ENCODE data around the gene SEPTIN1. TPM values are rescaled to one million over a fixed set of nuclear protein-coding genes. Genes with fewer than 3 reads are reported as not detected.
A peak's percentile ranks its signal among the peaks of the same experiment; 100 is the strongest.

SEPTIN1 gene
- total and polyA plus RNA-seq, 2 of the 13 experiments (the other 11 are each of a cell fraction or from before 2014, with no cell fraction given) = 0.18 to 0.67 TPM

DNA sequence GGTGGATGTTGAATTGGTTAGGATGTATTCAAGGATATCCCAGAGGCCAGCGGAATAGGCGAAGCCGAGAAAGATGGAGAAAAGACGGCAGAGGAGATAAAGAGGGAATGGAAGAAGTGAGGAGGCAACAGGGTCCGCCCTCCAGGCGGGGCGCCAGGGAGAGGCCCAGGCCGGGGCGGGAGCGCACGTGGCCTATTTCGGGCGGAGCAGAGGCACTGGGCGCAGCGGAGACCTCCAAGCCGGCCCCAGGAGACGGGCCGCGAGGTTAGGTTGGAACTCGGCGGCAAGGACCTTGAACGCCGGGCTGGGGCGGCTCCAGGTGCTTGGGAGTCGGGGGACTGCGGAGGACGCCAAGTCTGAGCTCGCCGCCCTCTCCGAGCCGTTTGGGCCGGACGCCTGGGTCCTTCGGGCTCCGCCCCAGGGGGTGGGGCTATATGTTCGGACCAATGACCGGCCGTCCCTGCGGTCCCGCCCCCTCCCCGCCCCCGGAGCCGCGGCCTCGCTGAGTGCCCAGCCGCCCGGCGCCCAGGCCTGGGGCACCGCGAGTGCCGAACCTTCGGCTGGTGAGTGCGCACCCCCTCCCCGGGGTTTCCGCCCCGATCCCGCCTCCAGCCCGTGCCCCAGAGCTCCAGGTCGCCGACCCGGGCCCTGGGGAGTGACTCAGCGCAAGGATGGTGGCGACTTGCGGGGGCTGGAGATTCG, 24.9 kb upstream of the SEPTIN1 start, which contains the start of gene ZNF771 (continued):
- TF ChIP-seq, protein P1, sequence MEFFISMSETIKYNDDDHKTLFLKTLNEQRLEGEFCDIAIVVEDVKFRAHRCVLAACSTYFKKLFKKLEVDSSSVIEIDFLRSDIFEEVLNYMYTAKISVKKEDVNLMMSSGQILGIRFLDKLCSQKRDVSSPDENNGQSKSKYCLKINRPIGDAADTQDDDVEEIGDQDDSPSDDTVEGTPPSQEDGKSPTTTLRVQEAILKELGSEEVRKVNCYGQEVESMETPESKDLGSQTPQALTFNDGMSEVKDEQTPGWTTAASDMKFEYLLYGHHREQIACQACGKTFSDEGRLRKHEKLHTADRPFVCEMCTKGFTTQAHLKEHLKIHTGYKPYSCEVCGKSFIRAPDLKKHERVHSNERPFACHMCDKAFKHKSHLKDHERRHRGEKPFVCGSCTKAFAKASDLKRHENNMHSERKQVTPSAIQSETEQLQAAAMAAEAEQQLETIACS (CRISPR knock-in tag; IDR thresholded peaks at IDR 0.05) = 0 out of 2 replicates have a peak, but pooled peaks have one; percentile 2
- TF ChIP-seq HOXA7 (CRISPR knock-in tag; IDR thresholded peaks at IDR 0.05) (no peak), ZNF121 (CRISPR knock-in tag; IDR thresholded peaks at IDR 0.05) (no peak), ZNF383 (CRISPR knock-in tag; IDR thresholded peaks at IDR 0.05; ENCODE audit: borderline replicate concordance) (peak; percentile 67; the same call in 1 of the 2 replicates), ELF4 (CRISPR knock-in tag; IDR thresholded peaks at IDR 0.05; ENCODE audit: borderline replicate concordance) (0 out of 2 replicates have a peak, but pooled peaks have one; percentile 70), ZNF776 (CRISPR knock-in tag; IDR thresholded peaks at IDR 0.05) (peak; percentile 87; the same call in 1 of the 2 replicates), ZNF556 (CRISPR knock-in tag; IDR thresholded peaks at IDR 0.05; ENCODE audit: borderline replicate concordance) (peak; percentile 90), ATF1 (CRISPR knock-in tag; IDR thresholded peaks at IDR 0.05) (no peak), CC2D1A (CRISPR knock-in tag; IDR thresholded peaks at IDR 0.05) (no peak), ZNF263 (CRISPR knock-in tag; IDR thresholded peaks at IDR 0.05) (no peak), SP1 (IDR thresholded peaks at IDR 0.05) (0 out of 2 replicates have a peak, but pooled peaks have one; percentile 73), SP1 (CRISPR knock-in tag; IDR thresholded peaks at IDR 0.05) (peak; percentile 96)
- TF ChIP-seq, protein P2, sequence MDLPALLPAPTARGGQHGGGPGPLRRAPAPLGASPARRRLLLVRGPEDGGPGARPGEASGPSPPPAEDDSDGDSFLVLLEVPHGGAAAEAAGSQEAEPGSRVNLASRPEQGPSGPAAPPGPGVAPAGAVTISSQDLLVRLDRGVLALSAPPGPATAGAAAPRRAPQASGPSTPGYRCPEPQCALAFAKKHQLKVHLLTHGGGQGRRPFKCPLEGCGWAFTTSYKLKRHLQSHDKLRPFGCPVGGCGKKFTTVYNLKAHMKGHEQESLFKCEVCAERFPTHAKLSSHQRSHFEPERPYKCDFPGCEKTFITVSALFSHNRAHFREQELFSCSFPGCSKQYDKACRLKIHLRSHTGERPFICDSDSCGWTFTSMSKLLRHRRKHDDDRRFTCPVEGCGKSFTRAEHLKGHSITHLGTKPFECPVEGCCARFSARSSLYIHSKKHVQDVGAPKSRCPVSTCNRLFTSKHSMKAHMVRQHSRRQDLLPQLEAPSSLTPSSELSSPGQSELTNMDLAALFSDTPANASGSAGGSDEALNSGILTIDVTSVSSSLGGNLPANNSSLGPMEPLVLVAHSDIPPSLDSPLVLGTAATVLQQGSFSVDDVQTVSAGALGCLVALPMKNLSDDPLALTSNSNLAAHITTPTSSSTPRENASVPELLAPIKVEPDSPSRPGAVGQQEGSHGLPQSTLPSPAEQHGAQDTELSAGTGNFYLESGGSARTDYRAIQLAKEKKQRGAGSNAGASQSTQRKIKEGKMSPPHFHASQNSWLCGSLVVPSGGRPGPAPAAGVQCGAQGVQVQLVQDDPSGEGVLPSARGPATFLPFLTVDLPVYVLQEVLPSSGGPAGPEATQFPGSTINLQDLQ (CRISPR knock-in tag; IDR thresholded peaks at IDR 0.05) = no peak
- TF ChIP-seq, protein P3, sequence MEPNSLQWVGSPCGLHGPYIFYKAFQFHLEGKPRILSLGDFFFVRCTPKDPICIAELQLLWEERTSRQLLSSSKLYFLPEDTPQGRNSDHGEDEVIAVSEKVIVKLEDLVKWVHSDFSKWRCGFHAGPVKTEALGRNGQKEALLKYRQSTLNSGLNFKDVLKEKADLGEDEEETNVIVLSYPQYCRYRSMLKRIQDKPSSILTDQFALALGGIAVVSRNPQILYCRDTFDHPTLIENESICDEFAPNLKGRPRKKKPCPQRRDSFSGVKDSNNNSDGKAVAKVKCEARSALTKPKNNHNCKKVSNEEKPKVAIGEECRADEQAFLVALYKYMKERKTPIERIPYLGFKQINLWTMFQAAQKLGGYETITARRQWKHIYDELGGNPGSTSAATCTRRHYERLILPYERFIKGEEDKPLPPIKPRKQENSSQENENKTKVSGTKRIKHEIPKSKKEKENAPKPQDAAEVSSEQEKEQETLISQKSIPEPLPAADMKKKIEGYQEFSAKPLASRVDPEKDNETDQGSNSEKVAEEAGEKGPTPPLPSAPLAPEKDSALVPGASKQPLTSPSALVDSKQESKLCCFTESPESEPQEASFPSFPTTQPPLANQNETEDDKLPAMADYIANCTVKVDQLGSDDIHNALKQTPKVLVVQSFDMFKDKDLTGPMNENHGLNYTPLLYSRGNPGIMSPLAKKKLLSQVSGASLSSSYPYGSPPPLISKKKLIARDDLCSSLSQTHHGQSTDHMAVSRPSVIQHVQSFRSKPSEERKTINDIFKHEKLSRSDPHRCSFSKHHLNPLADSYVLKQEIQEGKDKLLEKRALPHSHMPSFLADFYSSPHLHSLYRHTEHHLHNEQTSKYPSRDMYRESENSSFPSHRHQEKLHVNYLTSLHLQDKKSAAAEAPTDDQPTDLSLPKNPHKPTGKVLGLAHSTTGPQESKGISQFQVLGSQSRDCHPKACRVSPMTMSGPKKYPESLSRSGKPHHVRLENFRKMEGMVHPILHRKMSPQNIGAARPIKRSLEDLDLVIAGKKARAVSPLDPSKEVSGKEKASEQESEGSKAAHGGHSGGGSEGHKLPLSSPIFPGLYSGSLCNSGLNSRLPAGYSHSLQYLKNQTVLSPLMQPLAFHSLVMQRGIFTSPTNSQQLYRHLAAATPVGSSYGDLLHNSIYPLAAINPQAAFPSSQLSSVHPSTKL (CRISPR knock-in tag; IDR thresholded peaks at IDR 0.05) = peak; percentile 80
- TF ChIP-seq, protein P4, sequence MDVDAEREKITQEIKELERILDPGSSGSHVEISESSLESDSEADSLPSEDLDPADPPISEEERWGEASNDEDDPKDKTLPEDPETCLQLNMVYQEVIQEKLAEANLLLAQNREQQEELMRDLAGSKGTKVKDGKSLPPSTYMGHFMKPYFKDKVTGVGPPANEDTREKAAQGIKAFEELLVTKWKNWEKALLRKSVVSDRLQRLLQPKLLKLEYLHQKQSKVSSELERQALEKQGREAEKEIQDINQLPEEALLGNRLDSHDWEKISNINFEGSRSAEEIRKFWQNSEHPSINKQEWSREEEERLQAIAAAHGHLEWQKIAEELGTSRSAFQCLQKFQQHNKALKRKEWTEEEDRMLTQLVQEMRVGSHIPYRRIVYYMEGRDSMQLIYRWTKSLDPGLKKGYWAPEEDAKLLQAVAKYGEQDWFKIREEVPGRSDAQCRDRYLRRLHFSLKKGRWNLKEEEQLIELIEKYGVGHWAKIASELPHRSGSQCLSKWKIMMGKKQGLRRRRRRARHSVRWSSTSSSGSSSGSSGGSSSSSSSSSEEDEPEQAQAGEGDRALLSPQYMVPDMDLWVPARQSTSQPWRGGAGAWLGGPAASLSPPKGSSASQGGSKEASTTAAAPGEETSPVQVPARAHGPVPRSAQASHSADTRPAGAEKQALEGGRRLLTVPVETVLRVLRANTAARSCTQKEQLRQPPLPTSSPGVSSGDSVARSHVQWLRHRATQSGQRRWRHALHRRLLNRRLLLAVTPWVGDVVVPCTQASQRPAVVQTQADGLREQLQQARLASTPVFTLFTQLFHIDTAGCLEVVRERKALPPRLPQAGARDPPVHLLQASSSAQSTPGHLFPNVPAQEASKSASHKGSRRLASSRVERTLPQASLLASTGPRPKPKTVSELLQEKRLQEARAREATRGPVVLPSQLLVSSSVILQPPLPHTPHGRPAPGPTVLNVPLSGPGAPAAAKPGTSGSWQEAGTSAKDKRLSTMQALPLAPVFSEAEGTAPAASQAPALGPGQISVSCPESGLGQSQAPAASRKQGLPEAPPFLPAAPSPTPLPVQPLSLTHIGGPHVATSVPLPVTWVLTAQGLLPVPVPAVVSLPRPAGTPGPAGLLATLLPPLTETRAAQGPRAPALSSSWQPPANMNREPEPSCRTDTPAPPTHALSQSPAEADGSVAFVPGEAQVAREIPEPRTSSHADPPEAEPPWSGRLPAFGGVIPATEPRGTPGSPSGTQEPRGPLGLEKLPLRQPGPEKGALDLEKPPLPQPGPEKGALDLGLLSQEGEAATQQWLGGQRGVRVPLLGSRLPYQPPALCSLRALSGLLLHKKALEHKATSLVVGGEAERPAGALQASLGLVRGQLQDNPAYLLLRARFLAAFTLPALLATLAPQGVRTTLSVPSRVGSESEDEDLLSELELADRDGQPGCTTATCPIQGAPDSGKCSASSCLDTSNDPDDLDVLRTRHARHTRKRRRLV (CRISPR knock-in tag; IDR thresholded peaks at IDR 0.05) = peak; percentile 89
